HG02763 (cell line): ENCODE results near the gene ACSS1.

Source experiments
- ATAC-seq: cut with Tn5 transposase; IDR thresholded peaks from one replicate; pipeline ENCODE4 v1.9.1; 2021; ENCODE audit warnings: mild to moderate bottlenecking, moderate library complexity; ENCODE audit not compliant: unreplicated experiment

Gene ACSS1

GRCh38 chr20:25048519-25048952, 9.4 kb downstream of the ACSS1 start:
- ATAC-seq, result no peak

GRCh38 chr20:25047766-25048165, 10.2 kb downstream of the ACSS1 start:
- no peak for ATAC-seq

DNA sequence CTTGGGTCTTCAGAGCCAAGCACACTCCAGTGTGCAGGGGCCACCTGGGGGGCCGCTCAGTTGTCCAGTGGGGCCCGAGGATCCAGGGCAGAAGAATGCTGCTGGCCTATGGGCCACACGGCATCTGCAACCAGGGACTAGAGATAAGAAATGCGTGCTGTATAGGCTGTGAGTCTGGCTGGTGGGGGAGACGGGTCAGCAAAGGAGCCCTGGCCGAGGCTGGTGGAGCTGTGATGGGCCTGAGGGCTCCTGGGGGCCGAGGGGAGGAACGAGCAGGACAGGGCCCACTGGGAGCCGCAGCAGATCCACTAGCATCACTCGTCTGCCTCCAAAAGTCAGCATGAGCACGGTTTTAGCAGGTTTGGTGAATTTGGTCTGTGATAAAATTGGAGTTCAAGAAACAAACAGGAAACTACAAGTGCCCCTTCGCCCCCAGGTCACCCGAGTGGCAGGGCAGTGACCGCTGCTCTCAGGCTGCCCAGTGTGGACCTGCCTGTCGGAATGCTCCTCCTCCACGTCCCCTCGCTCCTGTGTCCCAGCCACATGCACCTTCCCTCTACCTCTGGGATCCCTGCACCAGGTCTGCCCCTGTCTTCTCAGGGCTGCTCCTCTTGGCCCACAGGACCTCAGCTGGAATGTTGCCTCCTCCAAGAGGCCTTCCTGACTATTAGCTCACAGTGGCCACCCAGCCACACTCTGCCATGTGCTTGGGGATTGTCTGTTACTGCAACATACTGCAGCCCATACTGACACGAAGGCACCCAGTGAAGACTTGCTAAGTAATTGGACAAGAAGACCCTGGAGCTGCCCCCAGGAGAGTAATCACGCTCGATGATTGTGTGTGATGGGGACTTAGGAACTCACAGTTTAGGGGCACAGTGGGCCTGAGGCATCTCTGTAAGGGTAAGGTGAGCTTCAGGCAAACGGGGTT, 10.9 kb downstream of the ACSS1 start:
- no peak for ATAC-seq

DNA sequence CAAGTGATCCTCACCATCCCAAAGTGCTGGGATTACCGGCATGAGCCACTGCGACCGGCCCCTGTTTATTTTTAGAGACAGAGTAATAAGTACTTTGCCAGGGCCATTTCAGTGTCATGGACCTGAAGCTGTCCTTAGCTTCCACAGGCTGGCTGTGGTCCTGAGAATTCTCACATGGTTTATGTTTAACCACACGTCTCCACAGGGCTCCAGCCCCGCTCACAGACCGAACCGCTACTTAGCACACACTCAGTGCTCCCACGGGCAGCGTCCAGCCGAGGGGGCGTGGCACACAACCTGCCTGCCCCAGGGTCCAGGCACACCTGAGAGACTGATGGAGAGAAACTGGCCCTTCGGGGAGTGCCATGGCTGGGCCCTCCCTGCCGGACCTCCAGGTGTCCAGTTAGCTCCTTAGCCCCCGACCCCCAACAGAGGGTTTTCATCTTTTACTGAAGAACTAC, 11.7 kb downstream of the ACSS1 start:
- ATAC-seq, result no peak

DNA sequence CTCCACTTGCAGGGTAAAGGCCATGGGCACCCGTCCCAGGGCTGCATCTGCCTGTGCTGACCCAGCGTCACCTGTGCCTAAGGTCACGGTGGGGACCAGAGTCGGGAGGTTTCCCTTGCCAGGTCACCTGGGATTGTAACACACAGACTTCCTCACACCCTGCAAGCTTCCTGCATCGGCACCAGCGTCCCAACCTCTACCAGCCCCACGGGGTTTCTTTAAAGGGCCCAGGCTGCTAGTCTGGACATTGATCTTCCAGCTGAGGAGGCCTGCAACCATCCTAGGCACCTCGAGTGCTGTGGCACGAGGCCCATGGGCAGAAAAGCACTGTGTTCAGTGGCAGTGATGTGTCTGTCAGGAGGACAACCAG, 12.6 kb downstream of the ACSS1 start:
- no peak for ATAC-seq

DNA sequence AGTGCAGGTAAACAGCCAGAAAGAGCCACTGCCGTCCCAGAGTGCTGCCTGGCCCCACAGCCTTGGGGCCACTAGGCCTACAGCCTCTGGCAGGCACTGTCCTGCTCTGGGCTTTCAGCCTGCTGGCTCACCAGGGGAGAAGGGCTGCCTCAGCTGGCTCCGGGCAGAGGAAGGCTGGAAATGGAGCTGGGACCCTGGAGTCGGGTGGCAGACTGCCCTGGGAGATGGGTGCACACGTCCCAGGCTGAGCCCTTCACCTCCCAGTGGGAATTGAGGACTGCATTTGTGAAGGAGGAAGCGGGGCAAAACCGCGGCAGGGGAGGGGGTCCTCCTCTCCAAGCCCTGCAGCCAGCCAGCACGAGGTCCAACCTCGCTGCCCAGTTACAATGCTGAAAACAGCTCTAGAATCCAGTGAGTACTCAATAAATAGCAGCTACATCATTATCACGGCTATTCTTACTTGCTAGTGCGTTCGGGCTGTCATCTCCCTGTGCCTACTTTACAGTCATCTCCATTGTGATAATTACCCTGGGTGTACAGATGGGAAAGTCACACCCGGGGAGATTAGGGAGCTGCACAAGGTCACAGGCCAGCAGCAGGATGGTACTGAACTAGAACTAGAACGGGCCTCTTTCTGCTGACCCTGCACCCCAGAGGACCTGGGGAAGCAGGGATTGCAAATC, 13.1 kb downstream of the ACSS1 start:
- no peak for ATAC-seq

DNA sequence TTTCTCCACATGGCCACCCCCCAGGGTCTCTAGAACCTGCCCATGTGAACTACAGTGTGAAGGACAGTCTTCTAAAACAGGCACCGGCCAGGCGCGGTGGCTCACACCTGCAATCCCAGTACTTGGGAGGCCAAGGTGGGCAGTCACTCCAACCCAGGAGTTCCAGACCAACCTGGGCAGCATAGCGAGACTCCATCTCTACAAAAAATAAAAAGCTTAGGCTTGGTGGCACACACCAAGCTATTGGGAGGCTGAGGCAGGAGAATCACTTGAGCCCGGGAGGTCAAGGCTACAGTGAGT, 13.7 kb downstream of the ACSS1 start:
- ATAC-seq, result no peak

DNA sequence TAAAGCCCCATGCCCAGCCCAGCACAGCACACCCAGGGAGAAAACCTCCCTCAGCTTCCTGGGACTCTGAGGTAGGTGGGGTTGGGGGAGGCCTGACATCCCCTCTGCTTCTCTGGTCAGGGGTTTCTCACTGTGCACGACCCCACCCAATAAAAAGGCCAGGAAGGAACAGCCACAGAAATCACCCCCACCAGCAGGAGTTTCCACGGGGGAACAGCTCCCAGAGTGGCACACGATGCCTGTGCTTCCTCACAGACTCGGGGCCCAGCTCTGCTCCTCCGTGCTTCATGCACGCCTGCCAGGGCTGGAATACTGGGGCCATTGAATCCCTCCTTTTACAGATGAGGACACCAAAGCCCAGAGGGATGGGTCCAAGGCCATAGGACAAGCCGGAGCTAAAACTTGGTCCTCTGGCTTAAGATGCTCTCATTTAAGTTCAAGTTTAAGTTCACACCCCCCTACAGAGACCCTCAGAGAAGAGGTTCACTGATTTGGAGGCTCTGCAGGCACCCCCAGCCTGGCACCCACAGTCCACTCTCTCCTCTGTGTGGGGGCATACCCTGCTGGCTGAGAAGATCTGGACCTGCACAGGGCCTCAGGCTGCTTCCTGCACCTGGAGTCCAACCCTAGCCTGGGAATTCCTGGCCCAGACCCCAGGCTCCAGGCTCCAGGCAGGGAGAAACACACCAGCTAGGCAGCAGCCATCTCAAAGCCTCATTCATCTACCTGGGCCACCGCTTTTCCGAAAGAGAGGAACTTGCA, 14.3 kb downstream of the ACSS1 start:
- no peak for ATAC-seq

DNA sequence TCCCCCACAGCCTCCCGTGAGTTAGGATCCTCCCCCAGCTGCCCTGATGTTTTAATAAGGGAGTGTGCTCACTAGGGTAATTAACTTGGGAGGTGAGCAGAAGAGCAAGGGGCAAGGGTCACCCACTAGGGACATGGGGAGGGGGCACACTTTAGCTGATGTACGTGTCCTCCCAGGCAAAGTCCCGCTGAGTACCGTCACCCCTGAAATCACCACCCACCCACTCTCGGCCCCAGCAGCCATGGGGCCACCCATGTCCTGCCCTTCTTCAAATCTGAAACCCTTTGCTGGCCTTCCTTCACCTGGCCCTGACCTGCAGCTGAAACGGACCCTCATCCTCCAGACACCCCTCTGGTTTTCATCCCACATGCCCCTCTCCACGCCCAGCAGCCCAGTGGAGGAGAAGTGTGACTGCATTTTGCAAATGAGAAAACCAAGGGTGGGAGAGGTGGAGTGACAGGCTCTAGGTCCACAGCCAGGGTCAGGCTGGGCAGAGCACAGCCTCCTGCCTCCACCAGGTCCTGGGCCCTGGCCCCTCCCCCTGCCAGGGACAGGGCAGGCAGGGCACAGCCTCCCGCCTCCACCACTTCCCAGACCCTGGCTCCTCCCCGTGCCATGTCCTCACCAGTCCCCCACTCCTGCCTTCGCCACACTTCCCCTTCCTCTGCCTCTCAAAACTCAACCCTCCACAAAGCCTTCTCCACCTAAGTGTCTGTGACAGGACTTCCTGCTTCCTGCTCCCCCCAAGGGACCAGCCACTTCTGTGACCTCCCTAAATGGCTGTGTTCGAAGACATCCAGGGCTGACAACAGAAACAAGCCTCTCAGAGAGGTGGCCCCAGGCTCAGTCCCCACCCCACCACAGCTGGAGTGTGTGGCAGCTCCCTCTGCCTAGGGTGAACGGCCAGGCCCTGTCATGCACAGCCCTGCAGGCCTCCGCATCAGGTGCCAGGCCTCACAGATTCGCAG, 15.1 kb downstream of the ACSS1 start:
- ATAC-seq, result peak; percentile 59

GRCh38 chr20:25041813-25042530, 16.0 kb downstream of the ACSS1 start:
- no peak for ATAC-seq

- ATAC-seq, result no peak
These were observed 17.5 kb downstream of the ACSS1 start for GRCh38 chr20:25040438-25040831.

- no peak for ATAC-seq
These were observed 18.1 kb downstream of the ACSS1 start for GRCh38 chr20:25039697-25040437.

GRCh38 chr20:25038591-25039015, 19.3 kb downstream of the ACSS1 start:
- no peak for ATAC-seq

DNA sequence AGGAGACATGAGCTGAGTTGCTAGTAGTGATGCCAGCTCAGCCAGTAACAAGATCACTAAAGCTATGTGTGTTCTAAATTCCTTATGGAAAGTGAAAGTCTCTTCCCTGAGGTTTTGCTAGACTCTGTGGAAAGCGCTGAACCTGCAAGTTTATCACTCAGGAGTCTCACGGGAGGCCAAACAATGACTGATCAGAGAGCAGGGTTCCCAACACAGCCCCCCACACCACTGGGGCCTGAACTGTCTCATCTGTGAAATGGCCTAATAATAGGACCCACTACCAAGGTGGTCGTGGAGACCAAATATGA, 19.9 kb downstream of the ACSS1 start:
- no peak for ATAC-seq

DNA sequence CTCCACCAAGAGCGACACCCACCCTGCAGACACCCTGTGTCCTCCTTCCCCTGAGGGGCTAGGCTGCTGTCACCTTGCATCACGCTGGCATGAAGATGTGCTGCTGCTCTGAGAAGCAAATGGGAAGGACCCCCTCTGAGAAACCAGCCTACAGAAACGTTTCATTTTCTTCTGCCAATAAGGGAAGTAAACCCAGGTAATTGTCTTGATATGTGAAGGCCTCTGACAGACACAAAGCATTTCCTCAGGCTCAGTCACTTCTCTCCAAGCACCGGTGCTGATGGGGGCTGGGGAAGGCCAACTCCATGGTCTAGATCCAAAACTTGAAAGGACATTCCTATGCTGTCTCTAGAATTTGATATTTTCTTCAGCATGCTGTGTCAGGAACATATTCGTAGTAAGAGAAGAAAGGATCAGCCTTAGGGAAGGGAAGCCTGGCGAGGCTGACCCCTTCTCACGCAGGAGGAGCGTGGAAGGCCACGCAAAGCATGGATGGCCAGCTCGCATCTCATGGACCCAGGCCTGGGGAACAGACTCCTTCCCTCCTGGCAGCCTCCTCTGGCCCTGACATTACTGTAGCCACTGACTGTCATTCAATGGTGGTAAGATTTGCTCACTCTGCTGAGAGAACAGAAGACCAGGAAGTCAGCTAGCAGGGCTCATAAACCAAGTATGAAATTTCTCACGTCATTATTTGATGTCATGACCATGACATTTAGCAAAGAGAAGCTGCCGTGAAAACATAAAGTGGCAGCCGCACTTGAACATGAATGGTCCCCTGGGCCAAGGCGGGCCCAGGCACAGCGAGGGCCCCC, 20.4 kb downstream of the ACSS1 start:
- ATAC-seq, result no peak

DNA sequence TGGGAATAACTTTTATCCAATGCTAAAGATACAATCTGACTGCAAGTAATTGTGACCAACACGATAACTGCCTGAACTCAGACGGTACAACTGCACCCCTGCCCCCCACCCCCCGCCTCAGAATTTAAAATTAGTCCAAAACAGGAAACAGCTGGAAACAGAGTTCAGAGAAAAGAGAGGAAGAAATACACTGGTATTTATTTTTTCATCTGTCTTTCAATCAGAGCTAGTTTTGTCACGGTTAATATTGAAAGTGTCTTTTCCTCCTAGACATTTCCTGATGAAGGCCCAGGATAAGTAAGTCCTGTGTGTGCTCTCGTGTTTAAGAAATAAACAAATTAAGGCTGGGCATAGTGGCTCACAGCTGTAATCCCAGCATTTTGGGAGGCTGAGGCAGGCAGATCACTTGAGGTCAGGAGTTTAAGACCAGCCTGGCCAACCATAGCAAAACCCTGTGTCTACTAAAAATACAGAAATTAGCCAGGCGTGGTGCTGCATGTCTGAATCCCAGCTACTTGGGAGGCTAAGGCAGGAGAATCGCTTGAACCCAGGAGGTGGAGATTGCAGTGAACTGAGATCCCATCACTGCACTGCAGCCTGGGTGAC, 21.5 kb downstream of the ACSS1 start:
- no peak for ATAC-seq

- no peak for ATAC-seq
These were observed 22.0 kb downstream of the ACSS1 start for GRCh38 chr20:25035921-25036320.

- no peak for ATAC-seq
These were observed 24.0 kb downstream of the ACSS1 start for GRCh38 chr20:25033924-25034300.
